GM12878 (cell line): ENCODE results near the gene ATF4. TPM values are rescaled to one million over a fixed set of nuclear protein-coding genes. Genes with fewer than 3 reads are reported as not detected.

Source experiments
- ATAC-seq: fragments of 200-7000 bp; cut with Tn5 transposase; 3 replicates; pipeline ENCODE4 v1.9.1; 2020; ENCODE audit warnings: mild to moderate bottlenecking, moderate library complexity
- BruUV-seq: library from RNA; stranded (reverse); fragments of 400-500 nt; replicated peaks from 2 replicates; lab custom pipeline; 2021; lab: Mats Ljungman, UMichigan
- CTCF ChIA-PET: fragments of 300-600 bp; sonication (Branson Sonifier 250); formaldehyde crosslinking; extraction: SDS; loops from one replicate; lab custom pipeline; 2021; ENCODE audit warnings: inconsistent platforms; lab: Yijun Ruan, JAX
- POLR2A ChIA-PET: fragments of 350-600 bp; formaldehyde crosslinking; extraction: SDS; loops from one replicate; lab custom pipeline; 2021; ENCODE audit warnings: inconsistent platforms; lab: Charles Lee
- RAD21 ChIA-PET: fragments of 300-600 bp; sonication (Branson Sonifier 250); formaldehyde crosslinking; loops from one replicate; lab custom pipeline; 2023; ENCODE audit warnings: antibody characterized with exemption; ENCODE audit not compliant: unreplicated experiment; lab: Charles Lee
- SMC1A ChIA-PET: fragments of 300-600 bp; sonication (Branson Sonifier 250); formaldehyde crosslinking; loops from one replicate; lab custom pipeline; 2023; ENCODE audit not compliant: unreplicated experiment, uncharacterized antibody; lab: Charles Lee
- DNase-seq: peaks from one replicate; pipeline ENCODE4 v3.0.0-alpha.2; 2011; ENCODE audit warnings: low read depth, low spot score
- FAIRE-seq: peaks from 3 replicates; lab custom pipeline; 2011; peaks lifted over from hg19 to GRCh38; lab: Jason Lieb, UNC
- H2AFZ ChIP-seq: 2 replicates; pipeline ENCODE4 v1.6.0; 2011; ENCODE audit warnings: low read depth, low read length, control low read depth; ENCODE audit not compliant: control insufficient read depth
- H3K27ac ChIP-seq: 2 replicates; pipeline ENCODE4 v1.5.1; 2011; ENCODE audit warnings: control low read depth; ENCODE audit not compliant: control insufficient read depth, insufficient read depth
- H3K27me3 ChIP-seq, 2 experiments: replicated peaks in 1 of 2; 2 replicates each; pipeline versions ENCODE4 v1.6.0 to v1.6.1; 2011; ENCODE audit warnings: low read length in 1 of 2; ENCODE audit not compliant: control insufficient read depth in 2 of 2, insufficient read depth in 2 of 2
- H3K36me3 ChIP-seq, 2 experiments: 2 replicates each; pipeline ENCODE4 v1.5.1; 2011; ENCODE audit warnings: low read length in 1 of 2; ENCODE audit not compliant: control insufficient read depth in 2 of 2, insufficient read depth in 2 of 2
- H3K4me1 ChIP-seq: 2 replicates; pipeline ENCODE4 v1.6.1; 2011; ENCODE audit warnings: mild to moderate bottlenecking, low read length, moderate library complexity, mixed read lengths; ENCODE audit not compliant: control insufficient read depth, insufficient read depth
- H3K4me2 ChIP-seq: 2 replicates; pipeline ENCODE4 v1.6.0; 2011; ENCODE audit warnings: control low read depth; ENCODE audit not compliant: control insufficient read depth, insufficient read depth
- H3K4me3 ChIP-seq: fragments of 200-600 bp; sonication (generic); 2 replicates; pipeline ENCODE4 v1.5.1; 2016
- H3K79me2 ChIP-seq: 2 replicates; pipeline ENCODE4 v1.6.0; 2011; ENCODE audit warnings: low read length; ENCODE audit not compliant: control insufficient read depth, insufficient read depth
- H3K9ac ChIP-seq: 2 replicates; pipeline ENCODE4 v1.8.0; 2011; ENCODE audit warnings: low read length, control low read depth, mixed read lengths; ENCODE audit not compliant: control insufficient read depth, insufficient read depth
- H3K9me3 ChIP-seq: replicated peaks from 3 replicates; pipeline ENCODE4 v1.5.1; 2011; ENCODE audit warnings: mild to moderate bottlenecking, low read length; ENCODE audit not compliant: control insufficient read depth, insufficient read depth
- H4K20me1 ChIP-seq: 2 replicates; pipeline ENCODE4 v1.6.0; 2011; ENCODE audit not compliant: control insufficient read depth, insufficient read depth
- BCL3 ChIP-seq: IDR thresholded peaks from 2 replicates; pipeline ENCODE4 v1.6.1; 2011; ENCODE audit warnings: borderline replicate concordance, low read depth, mild to moderate bottlenecking, moderate library complexity, low read length; ENCODE audit not compliant: insufficient read depth, poor library complexity, severe bottlenecking
- BCLAF1 ChIP-seq: fragments of 450-650 bp; IDR thresholded peaks from 2 replicates; pipeline ENCODE4 v1.6.1; 2017; ENCODE audit warnings: antibody characterized with exemption, mild to moderate bottlenecking, moderate library complexity
- JUND ChIP-seq: IDR thresholded peaks from 2 replicates; pipeline ENCODE4 v1.6.1; 2012; ENCODE audit warnings: low read depth, mild to moderate bottlenecking, low read length, improper control_type of control experiment, moderate library complexity
- MYC ChIP-seq: IDR thresholded peaks from 2 replicates; pipeline ENCODE4 v1.6.1; 2011; ENCODE audit warnings: mild to moderate bottlenecking, low read length, moderate library complexity, inconsistent platforms; ENCODE audit not compliant: insufficient read depth, insufficient replicate concordance, insufficient read length, severe bottlenecking
- NRF1 ChIP-seq: conservative IDR thresholded peaks from 2 replicates; pipeline ENCODE4 v1.6.1; 2011; ENCODE audit warnings: mild to moderate bottlenecking, low read depth, low read length, improper control_type of control experiment
- RAD51 ChIP-seq: fragments of 450-650 bp; IDR thresholded peaks from 2 replicates; pipeline ENCODE4 v1.6.1; 2016; ENCODE audit warnings: moderate library complexity, mild to moderate bottlenecking, inconsistent platforms
- RELA ChIP-seq: fragments of 450-650 bp; IDR thresholded peaks from 2 replicates; pipeline ENCODE4 v1.8.0; 2014; ENCODE audit warnings: borderline replicate concordance; ENCODE audit not compliant: partially characterized antibody
- SIN3A ChIP-seq: IDR thresholded peaks from 2 replicates; pipeline ENCODE4 v1.6.1; 2012; ENCODE audit warnings: low read depth, low read length, improper control_type of control experiment
- STAT1 ChIP-seq: fragments of 450-650 bp; conservative IDR thresholded peaks from 2 replicates; pipeline ENCODE4 v1.6.1; 2014; ENCODE audit warnings: antibody characterized with exemption, mild to moderate bottlenecking
- TCF3 ChIP-seq: IDR thresholded peaks from 2 replicates; pipeline ENCODE4 v1.6.1; 2012; ENCODE audit warnings: low read depth, mild to moderate bottlenecking, low read length, borderline replicate concordance; ENCODE audit not compliant: insufficient read depth
- ZNF207 ChIP-seq: fragments of 450-650 bp; IDR thresholded peaks from 2 replicates; pipeline ENCODE4 v1.6.1; 2014; ENCODE audit warnings: antibody characterized with exemption, mild to moderate bottlenecking, borderline replicate concordance
- ZZZ3 ChIP-seq: IDR thresholded peaks from 2 replicates; pipeline ENCODE4 v1.6.1; 2011; ENCODE audit warnings: low read depth; ENCODE audit not compliant: control insufficient read depth, insufficient read length
- WGBS: methylation state at CpG from one replicate; pipeline ENCODE4 v1.1.6; 2016; ENCODE audit warnings: low lambda C conversion rate; ENCODE audit not compliant: insufficient replicate concordance, insufficient coverage; ENCODE audit errors: missing lambda C conversion rate; 5-methylcytosine and 5-hydroxymethylcytosine counted together
- in situ Hi-C: fragments of 300-500 bp; cut with MboI; formaldehyde crosslinking; loops from 9 replicates; pipeline ENCODE4 v1.14.3; 2018; ENCODE audit warnings: mixed read lengths
- intact Hi-C: fragments of 100-400 bp; cut with micrococcal nuclease; formaldehyde crosslinking; loops from one replicate; pipeline ENCODE4 v1.14.2; 2022; ENCODE audit not compliant: unreplicated experiment
- polyA plus RNA-seq, 11 experiments: library from polyadenylated mRNA; depleted of rRNA in 4 of 11; unstranded in 6 of 11; stranded (reverse) in 5 of 11; fragments of >200 nt; fragmentation: Nextera tagmentation in 4 of 11; fragmentation: Illumina TruSeq in 1 of 11; extraction: Ambion mirVana in 4 of 11; extraction: Trizol in 1 of 11; gene quantifications; 1 replicate in 1 of 11; 2 replicates in 10 of 11; pipeline versions ENCODE4 v1.2.1 to v1.2.3, GENCODE V29; 2011 to 2016; ENCODE audit warnings: inconsistent platforms in 2 of 11, missing spikeins in 2 of 11, low read depth in 1 of 11
- total RNA-seq, 4 experiments: library from RNA; depleted of rRNA in 3 of 4; stranded (reverse); fragments of >200 nt in 3 of 4; fragmentation: Illumina TruSeq in 1 of 4; extraction: Trizol in 1 of 4; gene quantifications; 2 replicates each; pipeline versions ENCODE4 v1.2.1 to v1.2.3, GENCODE V29; 2013 to 2021
- TF ChIP-seq, protein P1 (sequence below): IDR thresholded peaks from 2 replicates; pipeline ENCODE4 v1.6.1; 2011; ENCODE audit warnings: borderline replicate concordance, low read depth, mild to moderate bottlenecking, moderate library complexity, mixed read lengths, low read length; ENCODE audit not compliant: insufficient read depth; ENCODE audit errors: extremely low read length
- TF ChIP-seq, protein P2 (sequence below): IDR thresholded peaks from 2 replicates; pipeline ENCODE4 v1.6.1; 2011; ENCODE audit warnings: mild to moderate bottlenecking, low read depth, low read length, moderate library complexity; ENCODE audit not compliant: insufficient replicate concordance

The ATF4 gene
- total and polyA plus RNA-seq, 10 of the 15 experiments (the other 5 are each of a cell fraction or from before 2014, with no cell fraction given), result 88.3 to 605 (median 320) TPM

- TF ChIP-seq BCL3 (peak; percentile 58), RELA (no peak), TCF3 (no peak), BCLAF1 (no peak), ZNF207 (no peak), STAT1 (no peak), MYC (no peak), JUND (no peak), ZZZ3 (no peak), NRF1 (no peak), RAD51 (no peak), SIN3A (no peak)
- TF ChIP-seq, protein P1, sequence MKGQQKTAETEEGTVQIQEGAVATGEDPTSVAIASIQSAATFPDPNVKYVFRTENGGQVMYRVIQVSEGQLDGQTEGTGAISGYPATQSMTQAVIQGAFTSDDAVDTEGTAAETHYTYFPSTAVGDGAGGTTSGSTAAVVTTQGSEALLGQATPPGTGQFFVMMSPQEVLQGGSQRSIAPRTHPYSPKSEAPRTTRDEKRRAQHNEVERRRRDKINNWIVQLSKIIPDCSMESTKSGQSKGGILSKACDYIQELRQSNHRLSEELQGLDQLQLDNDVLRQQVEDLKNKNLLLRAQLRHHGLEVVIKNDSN, result no peak
- TF ChIP-seq, protein P2, sequence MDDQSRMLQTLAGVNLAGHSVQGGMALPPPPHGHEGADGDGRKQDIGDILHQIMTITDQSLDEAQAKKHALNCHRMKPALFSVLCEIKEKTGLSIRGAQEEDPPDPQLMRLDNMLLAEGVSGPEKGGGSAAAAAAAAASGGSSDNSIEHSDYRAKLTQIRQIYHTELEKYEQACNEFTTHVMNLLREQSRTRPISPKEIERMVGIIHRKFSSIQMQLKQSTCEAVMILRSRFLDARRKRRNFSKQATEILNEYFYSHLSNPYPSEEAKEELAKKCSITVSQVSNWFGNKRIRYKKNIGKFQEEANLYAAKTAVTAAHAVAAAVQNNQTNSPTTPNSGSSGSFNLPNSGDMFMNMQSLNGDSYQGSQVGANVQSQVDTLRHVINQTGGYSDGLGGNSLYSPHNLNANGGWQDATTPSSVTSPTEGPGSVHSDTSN, result peak; percentile 9
- ChIA-PET POLR2A (no interaction called here), CTCF (no interaction called here), SMC1A (no interaction called here), RAD21 (no interaction called here)
- FAIRE-seq (peak; percentile 66), ATAC-seq (no peak), DNase-seq (no peak)
- in situ Hi-C loops (no loop called here), intact Hi-C loops (no loop called here)
- Histone ChIP-seq H3K79me2 (no peaks in the 10 kb centered on the region), H3K4me3 (no peak overlapping the region), H2AFZ (no peak overlapping the region), H3K9me3 (no peaks in the 10 kb centered on the region), H3K27ac (no peak overlapping the region), H3K9ac (no peak overlapping the region), H4K20me1 (no peaks in the 10 kb centered on the region), H3K4me1 (no peaks in the 10 kb centered on the region), H3K4me2 (no peak overlapping the region), H3K36me3 (no peaks in the 10 kb centered on the region), H3K27me3 (peaks cover 0 to 4% of the 10 kb centered on the region in 2 experiments; a peak in 3 of 4 replicates)
- WGBS, result 50% methylated on average over 7 of the region's 7 CpGs
- no TSS peak for BruUV-seq
Measured at GRCh38 chr22:39563571-39564428, 43.4 kb downstream of the ATF4 start.
